H1 (cell line): ENCODE data around the gene IL13.

Experiments
- CEBPB ChIP-seq: IDR thresholded peaks from 2 replicates; pipeline ENCODE4 v1.6.1; 2012; ENCODE audit warnings: low read depth, low read length
- CHD1 ChIP-seq: IDR thresholded peaks from 2 replicates; pipeline ENCODE4 v1.6.1; 2012; ENCODE audit warnings: low read depth, low read length, improper control_type of control experiment
- CHD2 ChIP-seq: IDR thresholded peaks from 2 replicates; pipeline ENCODE4 v1.6.1; 2012; ENCODE audit warnings: low read length, improper control_type of control experiment
- CREB1 ChIP-seq: IDR thresholded peaks from 2 replicates; pipeline ENCODE4 v1.6.1; 2012; ENCODE audit warnings: inconsistent platforms
- EP300 ChIP-seq, 2 experiments: IDR thresholded peaks; 1 replicate in 1 of 2; 2 replicates in 1 of 2; pipeline ENCODE4 v1.6.1; 2011 to 2012; ENCODE audit warnings: low read depth in 2 of 2, low read length in 2 of 2, mild to moderate bottlenecking in 2 of 2, borderline replicate concordance in 1 of 2, inconsistent platforms in 1 of 2, moderate library complexity in 1 of 2
- EZH2 ChIP-seq: fragments of 200-600 bp; sonication (generic); IDR thresholded peaks from 2 replicates; pipeline ENCODE4 v1.7.1; 2012; ENCODE audit warnings: low read depth, mild to moderate bottlenecking, moderate library complexity, low read length, inconsistent platforms; ENCODE audit not compliant: severe bottlenecking
- GABPA ChIP-seq: IDR thresholded peaks from 2 replicates; pipeline ENCODE4 v1.6.1; 2011; ENCODE audit warnings: mild to moderate bottlenecking, low read length, moderate library complexity, borderline replicate concordance; ENCODE audit not compliant: insufficient read depth
- JUND ChIP-seq: IDR thresholded peaks from 2 replicates; pipeline ENCODE4 v1.6.1; 2011; ENCODE audit warnings: mild to moderate bottlenecking, improper control_type of control experiment, low read length
- NRF1 ChIP-seq: IDR thresholded peaks from 2 replicates; pipeline ENCODE4 v1.6.1; 2011; ENCODE audit warnings: mild to moderate bottlenecking, low read depth, low read length, improper control_type of control experiment
- POLR2AphosphoS5 ChIP-seq: IDR thresholded peaks from 2 replicates; pipeline ENCODE4 v1.6.1; 2011; ENCODE audit warnings: low read depth, low read length
- SP2 ChIP-seq: IDR thresholded peaks from 2 replicates; pipeline ENCODE4 v1.6.1; 2012; ENCODE audit warnings: mild to moderate bottlenecking, low read length, inconsistent platforms
- YY1 ChIP-seq: IDR thresholded peaks from 2 replicates; pipeline ENCODE4 v1.6.1; 2011; ENCODE audit warnings: low read depth, mild to moderate bottlenecking, low read length
- TF ChIP-seq, protein P1 (sequence below), 3 experiments: IDR thresholded peaks; 1 replicate in 2 of 3; 2 replicates in 1 of 3; pipeline versions ENCODE4 v1.5.1 to v1.6.1; 2011; ENCODE audit warnings: low read length in 3 of 3, mild to moderate bottlenecking in 3 of 3, inconsistent platforms in 2 of 3, low read depth in 1 of 3, moderate library complexity in 1 of 3; ENCODE audit not compliant: insufficient read depth in 1 of 3; ENCODE audit errors: control extremely low read depth in 1 of 3

DNA sequence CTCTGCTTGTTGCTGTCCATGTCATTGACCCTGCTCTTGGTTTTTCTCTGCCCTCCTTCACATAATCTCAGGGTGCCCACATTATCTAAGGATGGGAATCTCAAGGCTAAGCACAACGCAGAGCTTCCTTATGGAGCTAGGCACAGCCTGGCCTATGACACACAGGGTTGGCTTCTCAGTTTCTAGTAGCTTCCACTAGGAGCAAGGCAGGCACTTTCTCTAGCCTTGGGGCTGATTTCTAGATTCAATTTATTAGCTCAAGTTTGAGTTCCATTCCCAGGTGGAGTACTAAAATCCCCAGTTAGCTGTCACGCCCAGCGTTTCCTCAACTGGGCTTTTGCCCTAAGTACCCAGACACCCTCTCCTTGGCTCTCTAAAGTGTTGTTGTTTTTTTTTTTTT is 28.2 kb downstream of the IL13 start:
- TF ChIP-seq, protein P1, sequence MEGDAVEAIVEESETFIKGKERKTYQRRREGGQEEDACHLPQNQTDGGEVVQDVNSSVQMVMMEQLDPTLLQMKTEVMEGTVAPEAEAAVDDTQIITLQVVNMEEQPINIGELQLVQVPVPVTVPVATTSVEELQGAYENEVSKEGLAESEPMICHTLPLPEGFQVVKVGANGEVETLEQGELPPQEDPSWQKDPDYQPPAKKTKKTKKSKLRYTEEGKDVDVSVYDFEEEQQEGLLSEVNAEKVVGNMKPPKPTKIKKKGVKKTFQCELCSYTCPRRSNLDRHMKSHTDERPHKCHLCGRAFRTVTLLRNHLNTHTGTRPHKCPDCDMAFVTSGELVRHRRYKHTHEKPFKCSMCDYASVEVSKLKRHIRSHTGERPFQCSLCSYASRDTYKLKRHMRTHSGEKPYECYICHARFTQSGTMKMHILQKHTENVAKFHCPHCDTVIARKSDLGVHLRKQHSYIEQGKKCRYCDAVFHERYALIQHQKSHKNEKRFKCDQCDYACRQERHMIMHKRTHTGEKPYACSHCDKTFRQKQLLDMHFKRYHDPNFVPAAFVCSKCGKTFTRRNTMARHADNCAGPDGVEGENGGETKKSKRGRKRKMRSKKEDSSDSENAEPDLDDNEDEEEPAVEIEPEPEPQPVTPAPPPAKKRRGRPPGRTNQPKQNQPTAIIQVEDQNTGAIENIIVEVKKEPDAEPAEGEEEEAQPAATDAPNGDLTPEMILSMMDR (IDR thresholded peaks at IDR 0.05; ENCODE audit: control extremely low read depth in 1 of 3, insufficient read depth in 1 of 3, low read depth in 1 of 3, low read length in 3 of 3), result no peak
- TF ChIP-seq CREB1, result no peak
- no peak for TF ChIP-seq CEBPB
- no peak for TF ChIP-seq YY1
- TF ChIP-seq NRF1, result no peak
- no peak for TF ChIP-seq EZH2
- TF ChIP-seq GABPA, result no peak
- TF ChIP-seq CHD2, result no peak
- TF ChIP-seq JUND, result no peak
- TF ChIP-seq SP2, result no peak
- no peak for TF ChIP-seq EP300 (IDR thresholded peaks at IDR 0.05; ENCODE audit: borderline replicate concordance in 1 of 2, low read depth in 2 of 2, low read length in 2 of 2)
- TF ChIP-seq CHD1, result no peak
- TF ChIP-seq POLR2AphosphoS5, result no peak
